Skeletal muscle tissue (tissue), 4 donors: ENCODE measurements around the gene NFIX. TPM values are rescaled to one million over a fixed set of nuclear protein-coding genes. Genes with fewer than 3 reads are reported as not detected.
A peak's percentile ranks its signal among the peaks of the same experiment; 100 is the strongest.

Experiments
- H3K27ac ChIP-seq: one replicate; pipeline ENCODE4 v1.7.0; 2013; ENCODE audit warnings: mild to moderate bottlenecking, low read depth, low read length, inconsistent platforms
- H3K27me3 ChIP-seq, 3 donors: one replicate each; pipeline ENCODE4 v1.7.0; 2013; ENCODE audit warnings: low read length in 3 of 3; ENCODE audit not compliant: control insufficient read depth in 3 of 3, insufficient read depth in 3 of 3
- H3K36me3 ChIP-seq, 3 donors: one replicate each; pipeline ENCODE4 v1.7.0; 2013; ENCODE audit warnings: low read length in 3 of 3; ENCODE audit not compliant: control insufficient read depth in 3 of 3, insufficient read depth in 3 of 3
- H3K4me1 ChIP-seq, 3 donors: one replicate each; pipeline ENCODE4 v1.7.0; 2013; ENCODE audit warnings: low read length in 3 of 3, mild to moderate bottlenecking in 3 of 3; ENCODE audit not compliant: control insufficient read depth in 3 of 3, insufficient read depth in 3 of 3
- H3K4me3 ChIP-seq, 3 donors: one replicate each; pipeline ENCODE4 v1.7.0; 2013; ENCODE audit warnings: low read length in 3 of 3
- H3K9ac ChIP-seq, 3 donors: one replicate each; pipeline ENCODE4 v1.7.0; 2013; ENCODE audit warnings: low read length in 3 of 3, mild to moderate bottlenecking in 3 of 3, moderate library complexity in 2 of 3, low read depth in 1 of 3
- H3K9me3 ChIP-seq, 3 donors: one replicate each; pipeline ENCODE4 v1.7.0; 2013; ENCODE audit warnings: low read length in 3 of 3; ENCODE audit not compliant: control insufficient read depth in 3 of 3
- total RNA-seq: library from RNA; depleted of rRNA; stranded (reverse); fragments of >200 nt; gene quantifications from one replicate; pipeline ENCODE4 v1.2.3, GENCODE V29; 2014
- donor health status: Osteomylitis.

NFIX gene
- total RNA-seq, 1 donor from 2014 or later: 49.1 TPM

DNA sequence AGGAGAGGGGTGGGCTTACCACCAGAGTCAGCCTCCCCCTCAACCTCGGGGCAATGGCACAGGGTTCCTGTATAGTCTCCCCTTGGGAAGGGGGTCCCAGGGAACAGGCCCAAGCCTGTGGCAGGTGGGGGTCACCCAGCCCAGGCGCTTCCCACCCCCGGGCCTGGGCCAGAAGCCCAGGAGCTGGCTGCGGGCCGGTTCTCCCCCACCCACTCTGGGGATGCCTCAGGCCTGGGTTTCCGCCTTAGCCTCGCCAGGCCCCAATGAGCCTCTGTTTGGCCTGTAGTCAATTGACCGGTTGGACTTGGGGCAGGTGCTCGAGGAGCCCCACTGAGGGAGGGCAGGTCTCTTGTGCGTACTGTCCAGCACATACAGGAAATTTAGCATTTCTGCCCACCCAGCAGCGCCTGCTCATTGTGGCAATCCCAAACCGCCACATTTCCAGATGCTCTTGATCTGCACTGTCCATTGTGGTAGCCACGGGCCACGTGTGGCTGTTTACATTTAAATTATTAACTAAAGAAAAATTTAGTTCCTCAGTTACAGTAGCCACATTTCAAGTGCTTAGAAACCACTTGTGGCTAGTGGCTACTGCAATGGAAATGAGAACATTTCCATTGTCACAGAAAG lies 97.4 kb downstream of the NFIX start:
- Histone ChIP-seq H3K9me3 (no peaks in the 10 kb centered on the region), H3K36me3 (peaks cover 12 to 18% (median 18%) of the 10 kb centered on the region in 3 donors), H3K4me1 (peaks cover 34 to 52% (median 50%) of the 10 kb centered on the region in 3 donors), H3K4me3 (no peak overlapping the region), H3K27ac (peak overlapping the region; percentile 87), H3K27me3 (no peaks in the 10 kb centered on the region), H3K9ac (peak overlapping the region in 2 of 3 donors; percentile 14 to 60)

DNA sequence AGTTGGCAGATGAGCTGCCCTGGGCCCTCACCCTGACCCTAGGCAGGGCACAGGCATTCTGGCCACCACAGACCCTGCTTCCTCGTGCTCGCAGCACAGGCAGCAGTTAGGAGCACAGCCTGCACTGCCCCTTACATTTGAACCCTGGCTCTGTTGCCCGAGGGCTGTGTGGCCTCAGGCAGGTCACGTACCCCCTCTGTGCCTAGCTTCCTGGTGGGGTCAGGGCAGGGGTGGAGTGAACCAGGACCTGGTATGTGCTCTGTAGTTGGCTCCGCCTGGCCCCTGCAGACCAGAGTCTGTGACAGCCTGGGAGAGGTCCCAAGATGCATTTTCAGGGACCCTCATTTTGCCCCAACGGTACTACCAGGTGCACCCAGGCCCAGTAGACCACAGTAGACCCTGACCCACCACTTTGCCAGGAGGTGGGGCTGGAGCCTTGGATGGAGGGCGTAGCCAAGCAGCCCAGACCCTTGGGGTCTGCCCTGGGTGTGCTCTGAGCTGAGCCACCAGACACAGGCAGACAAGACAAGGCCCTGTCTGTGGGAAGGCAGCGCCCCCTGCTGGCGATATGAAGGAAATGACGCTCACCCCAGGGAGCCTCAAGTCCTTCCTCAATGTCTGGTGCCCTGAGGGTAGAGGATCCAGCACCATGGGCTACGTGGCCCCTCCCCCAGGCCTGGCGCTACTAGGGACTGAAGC lies 98.3 kb downstream of the NFIX start:
- Histone ChIP-seq H3K9ac (peak overlapping the region in 1 of 3 donors; percentile 51), H3K27ac (peak overlapping the region; percentile 87), H3K4me3 (no peak overlapping the region), H3K27me3 (no peaks in the 10 kb centered on the region), H3K36me3 (peaks cover 12 to 18% (median 18%) of the 10 kb centered on the region in 3 donors), H3K4me1 (peaks cover 34 to 55% (median 50%) of the 10 kb centered on the region in 3 donors), H3K9me3 (no peaks in the 10 kb centered on the region)

DNA sequence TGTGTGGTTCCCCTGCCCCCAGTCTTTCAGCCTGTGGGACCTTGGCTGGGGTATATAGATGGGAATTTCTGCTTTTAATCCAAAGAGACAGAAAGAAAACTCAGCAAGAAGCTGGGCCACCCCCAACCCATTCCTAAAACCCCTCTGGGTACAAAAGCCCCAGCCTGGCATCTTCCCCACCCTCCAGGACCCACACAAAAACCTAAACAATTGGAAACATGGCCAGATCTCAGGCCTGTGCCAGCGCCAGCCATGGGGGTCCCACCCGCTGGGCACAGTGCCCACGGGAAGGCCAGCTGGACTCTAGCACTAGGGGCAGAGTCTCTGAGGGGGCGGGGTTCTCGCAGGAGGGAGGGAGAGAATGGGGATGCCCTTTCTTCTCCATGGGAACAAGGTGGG lies 98.8 kb downstream of the NFIX start:
- H3K27me3 ChIP-seq: no peaks in the 10 kb centered on the region
- peak overlapping the region in 1 of 3 donors; percentile 45 for H3K9ac ChIP-seq
- H3K27ac ChIP-seq: peak overlapping the region; percentile 40
- H3K36me3 ChIP-seq: peaks cover 9 to 18% (median 17%) of the 10 kb centered on the region in 3 donors
- no peak overlapping the region for H3K4me3 ChIP-seq
- H3K4me1 ChIP-seq: peaks cover 34 to 55% (median 52%) of the 10 kb centered on the region in 3 donors
- no peaks in the 10 kb centered on the region for H3K9me3 ChIP-seq

DNA sequence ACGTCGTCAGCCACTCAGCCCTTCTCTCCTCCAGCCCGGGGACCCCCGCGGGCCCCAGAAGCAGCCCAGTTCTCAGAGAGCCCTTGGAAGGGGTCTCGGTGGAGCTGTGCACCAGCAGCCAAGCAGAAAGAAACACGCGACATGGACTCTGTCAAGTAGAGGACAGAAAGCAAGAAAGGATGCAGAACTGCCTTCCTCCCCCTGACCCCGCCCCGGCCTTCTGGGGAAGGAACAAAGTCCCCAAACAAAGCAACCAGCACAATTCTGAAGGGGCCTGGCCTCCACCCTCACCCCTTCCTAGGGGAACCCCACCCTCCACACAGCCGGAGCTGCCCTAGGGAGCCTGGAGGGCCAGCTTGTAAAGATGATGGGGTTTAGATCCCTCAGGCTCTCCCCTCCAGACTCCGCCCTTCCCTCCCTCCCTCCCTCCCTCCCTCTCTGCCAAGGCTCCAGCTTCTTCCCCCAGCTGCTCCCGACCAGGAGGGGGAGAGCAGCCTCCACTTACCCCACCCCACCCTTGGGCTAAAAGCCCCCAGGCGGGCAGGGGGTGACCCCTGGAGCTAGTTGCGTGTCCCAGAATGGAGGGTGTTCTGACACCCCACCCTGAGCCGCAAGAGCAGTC lies 99.6 kb downstream of the NFIX start:
- Histone ChIP-seq H3K4me1 (peaks cover 33 to 50% (median 48%) of the 10 kb centered on the region in 3 donors), H3K27me3 (no peaks in the 10 kb centered on the region), H3K27ac (no peak overlapping the region), H3K4me3 (no peak overlapping the region), H3K36me3 (peaks cover 2 to 13% (median 10%) of the 10 kb centered on the region in 3 donors), H3K9ac (peak overlapping the region in 1 of 3 donors; percentile 16), H3K9me3 (no peaks in the 10 kb centered on the region)

DNA sequence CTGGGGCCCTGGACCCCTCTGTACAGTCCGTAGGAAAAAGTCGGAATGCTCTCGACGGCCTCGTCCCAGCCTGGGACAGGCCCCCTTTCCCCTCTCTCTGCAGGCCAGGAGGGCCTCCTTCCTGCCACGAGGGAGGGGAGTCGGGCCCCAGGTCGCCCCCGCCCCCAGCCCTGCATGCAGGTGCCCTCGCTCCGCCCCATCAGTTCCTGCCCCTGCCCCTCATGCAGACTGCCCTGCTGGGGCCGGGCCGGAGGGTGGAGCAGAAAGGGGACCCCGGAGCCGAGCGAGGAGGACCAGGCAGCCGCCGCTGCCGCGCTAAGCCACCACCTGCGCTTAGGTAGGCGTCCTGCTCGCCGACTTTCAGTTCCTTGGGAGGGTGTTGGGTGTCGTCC lies 100.1 kb downstream of the NFIX start:
- H3K27me3 ChIP-seq: no peaks in the 10 kb centered on the region
- no peaks in the 10 kb centered on the region for H3K9me3 ChIP-seq
- H3K4me1 ChIP-seq: peaks cover 28 to 49% (median 46%) of the 10 kb centered on the region in 3 donors
- H3K9ac ChIP-seq: peak overlapping the region in 1 of 3 donors; percentile 16
- H3K4me3 ChIP-seq: no peak overlapping the region
- H3K27ac ChIP-seq: no peak overlapping the region
- H3K36me3 ChIP-seq: peaks cover 0 to 13% (median 5%) of the 10 kb centered on the region in 3 donors

DNA sequence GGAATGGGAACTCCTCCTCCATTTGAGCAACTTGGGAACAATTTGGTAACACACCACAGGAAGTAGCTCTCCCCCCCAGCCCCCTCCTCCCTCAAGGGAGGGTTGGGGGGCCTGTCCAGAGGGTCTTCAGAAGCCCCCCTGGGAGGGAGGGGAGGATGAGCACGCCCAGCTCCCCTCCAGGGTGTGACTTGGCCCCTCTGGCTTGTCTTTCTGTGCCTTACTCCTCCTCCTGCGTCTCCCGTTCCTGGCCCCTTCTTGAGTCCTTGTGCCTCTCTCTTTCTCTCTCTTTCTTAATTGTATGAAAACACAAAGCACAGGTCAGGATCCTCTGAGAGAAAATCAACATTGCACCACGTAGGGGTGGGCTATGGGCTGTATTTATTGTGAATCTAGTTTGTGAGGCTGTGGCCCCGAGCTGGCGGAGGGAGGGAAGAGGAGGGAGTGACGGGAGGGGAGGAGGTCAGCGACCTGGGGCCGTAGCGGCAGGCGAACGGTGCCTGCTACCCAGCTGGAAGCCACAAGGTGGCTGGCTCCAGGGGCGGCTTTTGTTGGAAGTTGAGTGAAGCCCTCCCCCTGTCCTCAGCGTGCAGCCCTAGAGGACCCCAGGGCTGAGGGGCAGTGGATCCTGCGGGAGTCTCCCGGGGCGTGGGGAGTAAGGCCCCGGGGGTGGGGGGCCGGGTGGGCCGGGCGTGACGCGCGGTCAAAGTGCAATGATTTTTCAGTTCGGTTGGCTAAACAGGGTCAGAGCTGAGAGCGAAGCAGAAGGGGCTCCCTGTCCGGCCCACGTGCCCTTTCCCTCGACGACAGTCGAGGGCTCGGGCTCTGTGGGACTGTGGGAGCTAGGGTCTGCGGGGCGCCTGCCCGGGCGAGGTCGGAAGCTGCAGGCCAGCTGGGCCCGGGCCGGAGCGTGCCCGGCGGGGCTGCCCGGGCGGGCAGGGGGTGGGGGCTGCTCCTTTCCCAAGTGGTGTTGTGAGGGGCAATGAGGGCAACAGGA lies 101.0 kb downstream of the NFIX start:
- Histone ChIP-seq H3K36me3 (peaks cover 0 to 11% (median 3%) of the 10 kb centered on the region in 3 donors), H3K4me1 (peaks cover 23 to 45% (median 40%) of the 10 kb centered on the region in 3 donors), H3K27ac (no peak overlapping the region), H3K27me3 (no peaks in the 10 kb centered on the region), H3K4me3 (peak overlapping the region in 1 of 3 donors; percentile 14), H3K9me3 (no peaks in the 10 kb centered on the region), H3K9ac (peak overlapping the region in 1 of 3 donors; percentile 45)

DNA sequence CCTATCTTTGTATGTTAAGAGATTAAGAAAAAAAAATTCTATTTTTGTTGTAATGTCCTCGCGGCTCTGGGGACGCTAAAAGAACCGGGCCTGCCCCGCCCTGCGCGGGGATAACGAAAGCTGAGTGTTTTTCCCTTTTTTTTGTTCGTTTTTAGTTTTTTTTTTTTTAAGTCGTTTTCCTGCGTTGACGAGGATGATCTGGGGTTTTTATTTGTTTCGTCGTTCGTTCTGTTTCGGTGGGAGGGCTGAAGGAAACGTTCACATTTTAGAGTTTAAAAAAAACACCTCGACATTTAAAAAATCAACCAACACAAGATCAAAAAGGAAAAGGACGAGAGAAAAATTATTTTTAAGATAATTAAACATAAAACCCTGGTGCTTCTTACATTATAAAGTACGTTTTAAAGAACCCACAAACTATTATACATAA lies 101.8 kb downstream of the NFIX start:
- Histone ChIP-seq H3K4me3 (no peak overlapping the region), H3K9me3 (no peaks in the 10 kb centered on the region), H3K9ac (no peak overlapping the region), H3K36me3 (peaks cover 0 to 11% (median 3%) of the 10 kb centered on the region in 3 donors), H3K27ac (no peak overlapping the region), H3K27me3 (no peaks in the 10 kb centered on the region), H3K4me1 (peaks cover 28 to 44% (median 36%) of the 10 kb centered on the region in 3 donors)

DNA sequence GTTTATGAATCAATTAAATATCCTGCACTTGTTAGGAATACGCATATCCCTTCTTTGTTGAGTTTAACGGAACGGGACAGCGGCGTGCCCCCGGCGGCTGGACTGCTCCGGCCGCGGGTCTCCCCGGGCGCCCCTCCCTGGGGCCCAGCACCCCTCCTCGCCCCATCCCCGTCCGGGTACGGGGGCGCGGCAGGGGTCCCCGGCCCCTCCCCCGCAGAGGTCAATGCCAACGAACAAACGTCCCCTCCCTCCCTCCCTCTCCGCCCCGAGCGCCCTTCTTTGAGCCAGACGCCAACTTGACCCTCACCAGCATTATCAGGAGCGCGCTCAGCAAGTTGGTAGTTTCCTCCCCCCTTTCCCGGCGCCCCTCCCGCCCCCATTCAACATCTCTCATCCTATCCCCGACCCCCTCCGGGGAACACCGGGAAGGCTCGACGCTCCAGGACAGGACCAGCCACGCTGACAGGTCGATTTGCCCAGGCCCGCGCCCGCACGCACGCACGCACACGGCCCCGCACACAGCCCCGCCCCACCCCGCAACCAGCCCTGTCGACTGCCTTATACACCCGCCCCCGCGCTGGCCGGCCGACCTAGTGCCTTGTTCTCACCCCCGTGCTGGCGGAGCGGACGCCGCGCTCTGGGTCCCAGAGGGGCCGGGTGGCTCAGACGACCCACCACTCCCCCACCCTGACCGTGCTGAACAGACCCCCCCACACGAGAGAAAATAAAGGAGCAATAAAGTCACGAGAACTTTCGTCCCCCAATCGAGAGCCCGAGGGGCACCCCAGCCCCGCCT lies 102.4 kb downstream of the NFIX start:
- Histone ChIP-seq H3K27me3 (no peaks in the 10 kb centered on the region), H3K4me1 (peaks cover 26 to 43% (median 35%) of the 10 kb centered on the region in 3 donors), H3K9me3 (no peaks in the 10 kb centered on the region), H3K36me3 (peaks cover 0 to 11% (median 3%) of the 10 kb centered on the region in 3 donors), H3K4me3 (no peak overlapping the region), H3K27ac (no peak overlapping the region), H3K9ac (no peak overlapping the region)
